Adrenal gland (tissue), 12 donors: ENCODE data around the gene RSRC1. TPM values are rescaled to one million over a fixed set of nuclear protein-coding genes. Genes with fewer than 3 reads are reported as not detected.

Source experiments
- DNase-seq, 7 donors: peaks; one replicate each; pipeline ENCODE4 v3.0.0-alpha.2; 2019 to 2020
- H3K27ac ChIP-seq, 5 donors: fragments of 200-600 bp; sonication (generic) in 4 of 5; 1 replicate in 3 of 5; 2 replicates in 2 of 5; pipeline versions ENCODE4 v1.5.1 to v1.8.0; 2016 to 2020; ENCODE audit warnings: mild to moderate bottlenecking in 1 of 5
- H3K27me3 ChIP-seq: fragments of 200-600 bp; 2 replicates; pipeline ENCODE4 v1.8.0; 2021
- H3K36me3 ChIP-seq, 2 donors: fragments of 200-600 bp; replicated peaks in 1 of 2; 1 replicate in 1 of 2; 2 replicates in 1 of 2; pipeline versions ENCODE4 v1.5.1 to v1.8.0; 2018 to 2022
- H3K4me1 ChIP-seq, 2 donors: fragments of 200-600 bp; replicated peaks in 1 of 2; 1 replicate in 1 of 2; 2 replicates in 1 of 2; pipeline versions ENCODE4 v1.5.1 to v1.8.0; 2018 to 2021
- H3K4me3 ChIP-seq, 4 donors: fragments of 200-600 bp; sonication (generic) in 3 of 4; one replicate each; pipeline ENCODE4 v1.5.1; 2016 to 2018
- H3K9me3 ChIP-seq, 3 donors: fragments of 200-600 bp; sonication (generic) in 1 of 3; replicated peaks in 1 of 3; 1 replicate in 2 of 3; 2 replicates in 1 of 3; pipeline versions ENCODE4 v1.5.1 to v1.8.0; 2016 to 2021
- CTCF ChIP-seq, 6 experiments: fragments of 450-650 bp in 4 of 6; fragments of 200-600 bp in 2 of 6; sonication (generic) in 1 of 6; IDR thresholded peaks; 1 replicate in 5 of 6; 2 replicates in 1 of 6; pipeline versions ENCODE4 v1.5.1 to v1.8.0; 2016 to 2021; ENCODE audit warnings: antibody characterized with exemption in 6 of 6, mild to moderate bottlenecking in 2 of 6, moderate library complexity in 1 of 6
- POLR2A ChIP-seq, 2 donors: fragments of 450-650 bp; IDR thresholded peaks; one replicate each; pipeline ENCODE4 v1.6.1; 2017; ENCODE audit warnings: antibody characterized with exemption in 2 of 2, mild to moderate bottlenecking in 2 of 2, moderate library complexity in 1 of 2
- WGBS, 4 donors: extraction: QIAGEN DNeasy Blood & Tissue Kit in 2 of 4; methylation state at CpG; one replicate each; pipeline versions ENCODE4 v1.1.5 to v1.1.7; 2013 to 2017; 5-methylcytosine and 5-hydroxymethylcytosine counted together
- intact Hi-C, 2 donors: fragments of 100-400 bp; cut with DNase I; formaldehyde crosslinking; loops; one replicate each; pipeline versions ENCODE4 v1.14.1 to v1.15.0; 2022 to 2023
- polyA plus RNA-seq, 3 donors: library from polyadenylated mRNA; stranded (reverse); fragments of 200-250 nt in 2 of 3; fragments of 350-450 nt in 1 of 3; fragmentation: Illumina TruSeq in 1 of 3; extraction: RNeasy Lipid Tissue Mini Kit (QIAGEN cat#74804) in 1 of 3; gene quantifications; one replicate each; pipeline ENCODE4 v1.2.3, GENCODE V29; 2013 to 2014
- total RNA-seq, 9 donors: library from RNA; depleted of rRNA in 4 of 9; stranded (reverse); fragments of >200 nt in 4 of 9; fragments of 120-200 nt in 1 of 9; fragmentation: NEBNext Ultra II Directional in 1 of 9; extraction: Animal tissue kit (Norgen Biotek cat#: 25700) in 1 of 9; gene quantifications; one replicate each; pipeline versions ENCODE4 v1.1.0 to v1.2.4, GENCODE V29; 2013 to 2023
- donor health status: healthy with polysubstance abuse.
- donor health status: Bipolar disorder and iron deficiency.
- donor health status: DM: yes; HTN: yes; CAD: no.
- donor health status: DM: no; HTN: no; CAD: no.
- donor health status: DM: no; HTN: no; CAD: no.
- donor health status: DM: yes; HTN: yes; CAD: no.

RSRC1 gene
- total and polyA plus RNA-seq, 12 donors: 12.6 to 125 (median 37.5) TPM

DNA sequence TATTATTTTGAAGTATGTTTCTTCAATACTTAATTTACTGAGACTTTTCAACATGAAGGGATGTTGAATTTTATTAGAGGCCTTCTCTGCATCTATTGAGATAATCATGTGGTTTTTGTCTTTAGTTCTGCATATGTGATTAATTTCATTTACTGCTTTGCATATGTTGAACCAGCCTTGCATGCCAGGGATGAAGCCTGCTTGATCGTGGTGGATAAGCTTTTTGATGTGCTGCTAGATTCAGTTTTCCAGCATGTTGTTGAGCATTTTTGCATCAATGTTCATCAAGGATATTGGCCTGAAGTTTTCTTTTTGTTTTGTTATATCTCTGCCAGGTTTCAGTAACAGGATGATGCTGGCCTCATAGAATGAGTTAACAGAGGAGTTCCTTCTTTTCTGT, 134.4 kb downstream of the RSRC1 start:
- Histone ChIP-seq H3K27me3 (no peaks in the 10 kb centered on the region), H3K9me3 (no peaks in the 10 kb centered on the region), H3K4me3 (no peak overlapping the region), H3K36me3 (no peaks in the 10 kb centered on the region), H3K27ac (no peak overlapping the region), H3K4me1 (no peaks in the 10 kb centered on the region)
- TF ChIP-seq CTCF (IDR thresholded peaks at IDR 0.05) (no peak), POLR2A (IDR thresholded peaks at IDR 0.05) (no peak)
- DNase-seq: no peak
- 96 to 98% (median 97%) methylated on average over 1 of the region's 1 CpG for WGBS, 4 donors
- intact Hi-C loops: no loop called here

- H3K36me3 ChIP-seq: no peaks in the 10 kb centered on the region
- WGBS, 4 donors: 92 to 97% (median 95%) methylated on average over 3 of the region's 3 CpGs
- no peak for DNase-seq
These were observed 137.4 kb downstream of the RSRC1 start for GRCh38 chr3:158247288-158247687.

DNA sequence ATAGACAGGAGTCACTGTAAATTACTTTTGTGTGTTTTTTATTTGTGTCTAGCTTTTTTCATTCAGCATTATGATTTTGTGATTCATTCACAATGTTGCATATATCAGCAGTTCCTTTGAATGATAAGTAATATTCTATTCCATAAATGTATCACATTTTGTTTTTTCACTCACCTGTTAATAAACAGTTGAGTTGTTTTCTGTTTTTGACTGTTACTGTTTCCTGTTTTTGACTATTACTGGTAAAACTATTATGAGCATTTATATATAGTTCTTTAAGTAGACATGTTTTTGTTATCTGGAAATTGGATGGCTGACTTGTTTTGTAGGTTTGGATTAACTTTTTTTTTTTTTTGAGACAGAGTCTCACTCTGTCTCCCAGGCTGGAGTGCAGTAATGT, 138.4 kb downstream of the RSRC1 start:
- no peak overlapping the region for H3K4me3 ChIP-seq
- no peaks in the 10 kb centered on the region for H3K9me3 ChIP-seq
- H3K4me1 ChIP-seq: no peaks in the 10 kb centered on the region
- TF ChIP-seq CTCF (IDR thresholded peaks at IDR 0.05) (no peak), POLR2A (IDR thresholded peaks at IDR 0.05) (no peak)
- H3K36me3 ChIP-seq: no peaks in the 10 kb centered on the region
- intact Hi-C loops: no loop called here
- no peaks in the 10 kb centered on the region for H3K27me3 ChIP-seq
- DNase-seq: no peak
- H3K27ac ChIP-seq: no peak overlapping the region

More at GRCh38 chr3:158247288-158247687, 137.4 kb downstream of the RSRC1 start:
- Histone ChIP-seq H3K27me3 (no peaks in the 10 kb centered on the region), H3K4me1 (no peaks in the 10 kb centered on the region), H3K4me3 (no peak overlapping the region), H3K9me3 (no peaks in the 10 kb centered on the region), H3K27ac (no peak overlapping the region)
- TF ChIP-seq POLR2A (IDR thresholded peaks at IDR 0.05) (no peak), CTCF (IDR thresholded peaks at IDR 0.05) (no peak)
- intact Hi-C loops: no loop called here

DNA sequence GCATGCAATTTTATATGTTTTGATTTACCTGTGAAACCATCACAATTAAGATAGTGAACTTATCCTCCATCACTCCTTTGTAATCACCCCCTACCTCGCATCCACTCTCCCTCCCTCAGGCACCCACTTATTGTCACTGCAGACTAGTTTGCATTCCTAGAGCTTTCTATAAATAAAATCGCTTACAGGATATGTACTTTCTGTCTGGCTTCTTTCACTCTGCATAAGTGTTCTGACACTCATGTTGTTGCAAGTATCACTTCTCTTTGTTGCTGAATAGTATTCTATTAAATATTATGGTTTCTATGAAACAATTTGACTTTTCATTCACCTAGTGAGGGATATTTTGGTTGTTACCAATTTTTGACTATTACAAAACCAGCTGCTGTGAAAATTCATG, 139.3 kb downstream of the RSRC1 start:
- no peaks in the 10 kb centered on the region for H3K4me1 ChIP-seq
- H3K27ac ChIP-seq: no peak overlapping the region
- intact Hi-C loops: no loop called here
- DNase-seq: no peak
- H3K27me3 ChIP-seq: no peaks in the 10 kb centered on the region
- TF ChIP-seq POLR2A (IDR thresholded peaks at IDR 0.05): no peak
- no peak for TF ChIP-seq CTCF (IDR thresholded peaks at IDR 0.05)
- H3K4me3 ChIP-seq: no peak overlapping the region
- no peaks in the 10 kb centered on the region for H3K9me3 ChIP-seq
- 90 to 96% (median 93%) methylated on average over 2 of the region's 2 CpGs for WGBS, 4 donors
- H3K36me3 ChIP-seq: no peaks in the 10 kb centered on the region
